A549 (cell line): Measurements from ENCODE around the gene OPRL1. TPM values are rescaled to one million over a fixed set of nuclear protein-coding genes. Genes with fewer than 3 reads are reported as not detected.
"Not testable (repeated sequence)": the region's sequence is repeated elsewhere in the genome, so short reads cannot be mapped to it uniquely, and the experiment has no call there.

Source experiments
- ATAC-seq, 2 experiments: fragments of 200-7000 bp in 1 of 2; fragments of >200 bp in 1 of 2; cut with Nextera tagmentation in 1 of 2; cut with Tn5 transposase in 1 of 2; 3 replicates each; pipeline versions ENCODE4 v1.8.0 to v1.9.1; 2018 to 2020; ENCODE audit warnings: mild to moderate bottlenecking in 1 of 2, moderate library complexity in 1 of 2
- CTCF ChIA-PET: fragments of 300-600 bp; sonication (Branson Sonifier 250); formaldehyde crosslinking; extraction: SDS; loops from one replicate; lab custom pipeline; 2021; ENCODE audit warnings: antibody characterized with exemption, inconsistent platforms; lab: Yijun Ruan, JAX
- POLR2A ChIA-PET: fragments of 350-600 bp; formaldehyde crosslinking; extraction: SDS; loops from one replicate; lab custom pipeline; 2021; ENCODE audit warnings: antibody characterized with exemption, inconsistent platforms; lab: Yijun Ruan, JAX
- DNase-seq, 2 experiments: peaks; one replicate each; pipeline versions ENCODE4 v3.0.0 to v3.0.0-alpha.2; 2011 to 2016; ENCODE audit warnings: low read depth in 1 of 2, low spot score in 1 of 2
- FAIRE-seq: peaks from 2 replicates; lab custom pipeline; 2011; peaks lifted over from hg19 to GRCh38; lab: Jason Lieb, UNC
- H3K27ac ChIP-seq, 2 experiments: fragments of >200 bp; sonication (Bioruptor Twin); formaldehyde crosslinking; 3 replicates each; pipeline ENCODE4 v1.5.1; 2016 to 2017
- H3K4me1 ChIP-seq: fragments of >200 bp; sonication (Bioruptor Twin); formaldehyde crosslinking; 3 replicates; pipeline ENCODE4 v1.6.1; 2016
- H3K4me2 ChIP-seq: fragments of >200 bp; sonication (Bioruptor Twin); formaldehyde crosslinking; 3 replicates; pipeline ENCODE4 v1.6.1; 2016
- H3K4me3 ChIP-seq: fragments of >200 bp; sonication (Bioruptor Twin); formaldehyde crosslinking; 3 replicates; pipeline ENCODE4 v1.5.1; 2016
- H3K9me3 ChIP-seq: fragments of >200 bp; sonication (Bioruptor Twin); formaldehyde crosslinking; 3 replicates; pipeline ENCODE4 v1.6.1; 2016
- CBX8 ChIP-seq: fragments of 200-600 bp; sonication (generic); IDR thresholded peaks from 2 replicates; pipeline ENCODE4 v1.6.1; 2016
- HES2 ChIP-seq: fragments of >200 bp; sonication (Bioruptor Twin); formaldehyde crosslinking; IDR thresholded peaks from 2 replicates; pipeline ENCODE4 v1.6.1; 2016
- HOXA7 ChIP-seq: fragments of 250-450 bp; sonication (Bioruptor Pico); IDR thresholded peaks from 2 replicates; pipeline ENCODE4 v1.5.0; 2020; ENCODE audit warnings: mild to moderate bottlenecking, moderate library complexity
- JUN ChIP-seq, 2 experiments: fragments of >200 bp; sonication (Bioruptor Twin); formaldehyde crosslinking; IDR thresholded peaks; 2 replicates in 1 of 2; 3 replicates in 1 of 2; pipeline ENCODE4 v1.6.1; 2016 to 2017
- JUNB ChIP-seq: fragments of >200 bp; sonication (Bioruptor Twin); formaldehyde crosslinking; IDR thresholded peaks from 2 replicates; pipeline ENCODE4 v1.6.1; 2016
- MAFK ChIP-seq: fragments of 450-650 bp; IDR thresholded peaks from 2 replicates; pipeline ENCODE4 v1.6.1; 2014; ENCODE audit not compliant: partially characterized antibody
- MAZ ChIP-seq: fragments of 150-350 bp; IDR thresholded peaks from 2 replicates; pipeline ENCODE4 v1.6.1; 2014; ENCODE audit warnings: antibody characterized with exemption, low read depth, low read length, borderline replicate concordance
- MYC ChIP-seq: IDR thresholded peaks from 2 replicates; pipeline ENCODE4 v1.6.1; 2012; ENCODE audit warnings: mild to moderate bottlenecking, inconsistent platforms, low read length, improper control_type of control experiment, borderline replicate concordance
- NPAS2 ChIP-seq: fragments of 250-450 bp; sonication (Bioruptor Pico); IDR thresholded peaks from 2 replicates; pipeline ENCODE4 v1.8.0; 2022; ENCODE audit warnings: mild to moderate bottlenecking, moderate library complexity, borderline replicate concordance
- PBX3 ChIP-seq: IDR thresholded peaks from 2 replicates; pipeline ENCODE4 v1.6.1; 2012
- POLR2A ChIP-seq: IDR thresholded peaks from 2 replicates; pipeline ENCODE4 v1.6.1; 2012; ENCODE audit warnings: mild to moderate bottlenecking, low read length
- RAD21 ChIP-seq, 2 experiments: fragments of >200 bp in 1 of 2; sonication (Bioruptor Twin) in 1 of 2; formaldehyde crosslinking in 1 of 2; IDR thresholded peaks in 1 of 2; conservative IDR thresholded peaks in 1 of 2; 2 replicates in 1 of 2; 3 replicates in 1 of 2; pipeline ENCODE4 v1.6.1; 2012 to 2018; ENCODE audit warnings: inconsistent platforms in 1 of 2
- RCOR1 ChIP-seq: fragments of 150-350 bp; IDR thresholded peaks from 2 replicates; pipeline ENCODE4 v1.6.1; 2014; ENCODE audit warnings: antibody characterized with exemption, low read length, low read depth
- REST ChIP-seq: fragments of 200-600 bp; sonication (generic); IDR thresholded peaks from 2 replicates; pipeline ENCODE4 v1.6.1; 2016; ENCODE audit warnings: antibody characterized with exemption, mild to moderate bottlenecking, moderate library complexity
- TP53 ChIP-seq: fragments of 250-450 bp; sonication (Bioruptor Pico); IDR thresholded peaks from 2 replicates; pipeline ENCODE4 v1.5.0; 2021; ENCODE audit warnings: mild to moderate bottlenecking, moderate library complexity
- ZNF302 ChIP-seq: fragments of 250-450 bp; sonication (Bioruptor Pico); IDR thresholded peaks from 2 replicates; pipeline ENCODE4 v1.9.0; 2021; ENCODE audit warnings: inconsistent platforms, mild to moderate bottlenecking, moderate library complexity
- ZSCAN20 ChIP-seq: fragments of 250-450 bp; sonication (Bioruptor Pico); IDR thresholded peaks from 2 replicates; pipeline ENCODE4 v1.8.0; 2022; ENCODE audit warnings: mild to moderate bottlenecking, moderate library complexity
- WGBS: methylation state at CpG from one replicate; pipeline ENCODE4 v1.1.6; 2017; ENCODE audit errors: missing lambda C conversion rate; 5-methylcytosine and 5-hydroxymethylcytosine counted together
- polyA plus RNA-seq, 4 experiments: library from polyadenylated mRNA; depleted of rRNA in 3 of 4; stranded (reverse); fragments of >200 nt; fragmentation: RNase III in 1 of 4; extraction: RNeasy Plus Mini Kit Qiagen cat#74134 plus additional on column Dnase treatment in 1 of 4; gene quantifications; 2 replicates in 3 of 4; 3 replicates in 1 of 4; pipeline ENCODE4 v1.2.3, GENCODE V29; 2011 to 2017
- TF ChIP-seq, protein P1 (sequence below): fragments of 150-350 bp; IDR thresholded peaks from 2 replicates; pipeline ENCODE4 v1.6.1; 2014; ENCODE audit warnings: low read depth, mild to moderate bottlenecking, low read length
- TF ChIP-seq, protein P2 (sequence below): IDR thresholded peaks from 2 replicates; pipeline ENCODE4 v1.6.1; 2012; ENCODE audit warnings: low read depth, borderline replicate concordance

The OPRL1 gene
- polyA plus RNA-seq, 2 of the 4 experiments (the other 2 are of a cell fraction): 0.54 to 1.2 TPM

- ATAC-seq: no peak
- no peaks in the 10 kb centered on the region for H3K9me3 ChIP-seq
- ChIA-PET POLR2A (no interaction called here), CTCF (interaction anchor here (1.2 to 9.1 kb wide), 4 partner anchors 14 to 34 kb away, joined by 3 to 121 read pairs (median 34); no protein-coding TSS in a partner anchor)
- 65% methylated on average over 11 of the region's 11 CpGs for WGBS
- H3K4me1 ChIP-seq: peaks cover 6% of the 10 kb centered on the region; the same call in 2 of the 3 replicates
- no peak overlapping the region for H3K27ac ChIP-seq
- H3K4me2 ChIP-seq: no peak overlapping the region
- no peak for DNase-seq
- no peak overlapping the region for H3K4me3 ChIP-seq
- TF ChIP-seq, protein P1, sequence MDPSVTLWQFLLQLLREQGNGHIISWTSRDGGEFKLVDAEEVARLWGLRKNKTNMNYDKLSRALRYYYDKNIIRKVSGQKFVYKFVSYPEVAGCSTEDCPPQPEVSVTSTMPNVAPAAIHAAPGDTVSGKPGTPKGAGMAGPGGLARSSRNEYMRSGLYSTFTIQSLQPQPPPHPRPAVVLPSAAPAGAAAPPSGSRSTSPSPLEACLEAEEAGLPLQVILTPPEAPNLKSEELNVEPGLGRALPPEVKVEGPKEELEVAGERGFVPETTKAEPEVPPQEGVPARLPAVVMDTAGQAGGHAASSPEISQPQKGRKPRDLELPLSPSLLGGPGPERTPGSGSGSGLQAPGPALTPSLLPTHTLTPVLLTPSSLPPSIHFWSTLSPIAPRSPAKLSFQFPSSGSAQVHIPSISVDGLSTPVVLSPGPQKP: no peak
- no peak for TF ChIP-seq MAFK
- TF ChIP-seq JUN (IDR thresholded peaks at IDR 0.05): no peak
- TF ChIP-seq RCOR1: no peak
- no peak for TF ChIP-seq JUNB
- no peak for TF ChIP-seq POLR2A
- TF ChIP-seq ZNF302 (CRISPR knock-in tag): no peak
- no peak for TF ChIP-seq MYC
- no peak for TF ChIP-seq HES2
- no peak for TF ChIP-seq TP53 (CRISPR knock-in tag)
- TF ChIP-seq PBX3: no peak
- TF ChIP-seq HOXA7 (CRISPR knock-in tag): no peak
- no peak for TF ChIP-seq MAZ
- TF ChIP-seq RAD21 (conservative IDR thresholded peaks at IDR 0.05 in 1 of 2, IDR thresholded peaks at IDR 0.05 in 1 of 2): no peak
- no peak for TF ChIP-seq REST
- TF ChIP-seq ZSCAN20 (CRISPR knock-in tag): no peak
- TF ChIP-seq NPAS2 (CRISPR knock-in tag): no peak
- TF ChIP-seq CBX8: no peak
- TF ChIP-seq, protein P2, sequence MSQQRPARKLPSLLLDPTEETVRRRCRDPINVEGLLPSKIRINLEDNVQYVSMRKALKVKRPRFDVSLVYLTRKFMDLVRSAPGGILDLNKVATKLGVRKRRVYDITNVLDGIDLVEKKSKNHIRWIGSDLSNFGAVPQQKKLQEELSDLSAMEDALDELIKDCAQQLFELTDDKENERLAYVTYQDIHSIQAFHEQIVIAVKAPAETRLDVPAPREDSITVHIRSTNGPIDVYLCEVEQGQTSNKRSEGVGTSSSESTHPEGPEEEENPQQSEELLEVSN: no peak
- FAIRE-seq: no peak
Observed at GRCh38 chr20:64086801-64087200, 6.9 kb downstream of the OPRL1 start.

DNA sequence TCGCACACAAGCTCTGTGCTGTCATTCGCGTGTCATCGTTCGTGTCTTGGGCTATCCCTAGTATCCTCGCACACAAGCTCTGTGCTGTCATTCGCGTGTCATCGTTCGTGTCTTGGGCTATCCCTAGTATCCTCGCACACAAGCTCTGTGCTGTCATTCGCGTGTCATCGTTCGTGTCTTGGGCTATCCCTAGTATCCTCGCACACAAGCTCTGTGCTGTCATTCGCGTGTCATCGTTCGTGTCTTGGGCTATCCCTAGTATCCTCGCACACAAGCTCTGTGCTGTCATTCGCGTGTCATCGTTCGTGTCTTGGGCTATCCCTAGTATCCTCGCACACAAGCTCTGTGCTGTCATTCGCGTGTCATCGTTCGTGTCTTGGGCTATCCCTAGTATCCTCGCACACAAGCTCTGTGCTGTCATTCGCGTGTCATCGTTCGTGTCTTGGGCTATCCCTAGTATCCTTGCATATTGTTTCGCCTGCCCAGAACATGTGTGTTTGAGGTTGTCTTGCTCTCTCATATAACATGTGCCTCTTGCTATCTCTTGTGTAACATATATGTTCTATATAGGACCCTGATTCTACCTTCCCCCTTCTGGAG is 7.4 kb downstream of the OPRL1 start:
- FAIRE-seq: not testable (repeated sequence)
- CTCF ChIA-PET: interaction anchor here (1.1 to 9.1 kb wide), 3 partner anchors 25 to 34 kb away, joined by 3 to 121 read pairs (median 5); no protein-coding TSS in a partner anchor

DNA sequence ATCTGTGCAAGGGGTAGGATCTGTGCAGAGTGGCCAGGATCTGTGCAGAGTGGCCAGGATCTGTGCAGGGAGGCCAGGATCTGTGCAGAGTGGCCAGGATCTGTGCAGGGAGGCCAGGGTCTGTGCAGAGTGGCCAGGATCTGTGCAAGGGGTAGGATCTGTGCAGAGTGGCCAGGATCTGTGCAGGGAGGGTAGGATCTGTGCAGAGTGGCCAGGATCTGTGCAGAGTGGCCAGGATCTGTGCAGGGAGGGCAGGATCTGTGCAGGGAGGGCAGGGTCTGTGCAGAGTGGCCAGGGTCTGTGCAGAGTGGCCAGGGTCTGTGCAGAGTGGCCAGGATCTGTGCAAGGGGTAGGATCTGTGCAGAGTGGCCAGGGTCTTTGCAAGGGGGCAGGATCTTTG is 8.7 kb downstream of the OPRL1 start:
- CTCF ChIA-PET: interaction anchor here (1.1 to 3.7 kb wide), 4 partner anchors 12 to 32 kb away, joined by 3 to 29 read pairs (median 12); no protein-coding TSS in a partner anchor
- POLR2A ChIA-PET, FAIRE-seq, H3K9me3 ChIP-seq, H3K27ac ChIP-seq, H3K4me2 ChIP-seq, H3K4me3 ChIP-seq, DNase-seq, H3K4me1 ChIP-seq: not testable (repeated sequence)
- ATAC-seq: peak in 1 of 2 experiments; percentile 30; a peak in 2 of 6 replicates

More for the DNA sequence above, 7.4 kb downstream of the OPRL1 start:
- H3K4me3 ChIP-seq, ATAC-seq, H3K4me2 ChIP-seq, H3K4me1 ChIP-seq, POLR2A ChIA-PET, H3K27ac ChIP-seq, DNase-seq, H3K9me3 ChIP-seq: not testable (repeated sequence)
- 85% methylated on average over 10 of the region's 36 CpGs for WGBS
